Ishikawa (cell line): ENCODE data around the gene ZBTB7C.

ENCODE experiments used
- CEBPB ChIP-seq: IDR thresholded peaks from 2 replicates; pipeline ENCODE4 v1.6.1; 2012
- CREB1 ChIP-seq: IDR thresholded peaks from 2 replicates; pipeline ENCODE4 v1.6.1; 2012; ENCODE audit warnings: low read depth
- EGR1 ChIP-seq: IDR thresholded peaks from 2 replicates; pipeline ENCODE4 v1.6.1; 2012
- EP300 ChIP-seq: IDR thresholded peaks from 2 replicates; pipeline ENCODE4 v1.6.1; 2012; ENCODE audit warnings: borderline replicate concordance
- FOXM1 ChIP-seq: IDR thresholded peaks from 2 replicates; pipeline ENCODE4 v1.6.1; 2012; ENCODE audit warnings: low read depth, borderline replicate concordance
- RAD21 ChIP-seq: IDR thresholded peaks from 2 replicates; pipeline ENCODE4 v1.6.1; 2012; ENCODE audit warnings: low read depth
- TCF12 ChIP-seq: IDR thresholded peaks from 2 replicates; pipeline ENCODE4 v1.6.1; 2012; ENCODE audit warnings: low read depth
- TEAD4 ChIP-seq: IDR thresholded peaks from 2 replicates; pipeline ENCODE4 v1.6.1; 2012
- YY1 ChIP-seq: IDR thresholded peaks from 2 replicates; pipeline ENCODE4 v1.6.1; 2012; ENCODE audit warnings: low read depth
- TF ChIP-seq, protein P1 (sequence below): IDR thresholded peaks from 2 replicates; pipeline ENCODE4 v1.6.1; 2012; ENCODE audit warnings: low read depth, mild to moderate bottlenecking
- TF ChIP-seq, protein P2 (sequence below): IDR thresholded peaks from 2 replicates; pipeline ENCODE4 v1.6.1; 2012

DNA sequence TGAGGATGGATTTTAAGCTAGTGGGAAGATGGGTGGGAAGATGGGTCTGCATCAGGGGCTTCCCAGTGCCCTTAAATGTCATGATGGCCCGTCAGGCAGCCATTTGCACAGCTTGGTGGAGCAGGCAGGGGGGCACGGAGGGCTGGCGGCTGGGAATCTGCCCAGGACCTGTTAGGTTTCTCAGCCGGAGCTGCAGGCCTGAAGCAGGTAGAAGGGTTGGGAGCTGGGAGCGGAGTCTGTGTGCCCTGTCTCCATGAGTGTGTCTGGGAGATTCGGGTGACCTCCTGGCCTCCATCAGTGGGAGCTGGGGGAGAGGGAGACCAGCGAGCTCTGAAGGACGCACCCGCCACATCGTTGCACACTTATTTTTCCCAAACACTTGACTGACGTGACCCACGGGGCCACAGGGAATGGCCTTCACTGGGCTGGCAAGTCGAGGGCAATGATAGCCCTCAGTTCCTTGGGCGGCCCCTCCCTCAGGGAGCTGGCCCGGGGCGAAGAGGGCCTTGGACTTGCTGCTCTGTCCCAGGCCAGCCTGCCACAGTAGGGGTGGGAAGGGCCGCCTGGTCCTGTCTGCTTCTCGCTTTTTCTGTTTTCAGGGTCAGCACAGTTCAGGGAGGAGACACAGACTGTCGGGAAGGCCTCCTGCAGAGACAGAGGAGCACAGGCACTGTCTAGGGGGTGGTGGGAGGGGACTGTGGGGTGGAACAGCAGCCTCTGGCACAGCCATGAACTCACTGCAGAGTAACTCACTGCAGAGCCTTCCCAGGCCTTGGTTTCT is 236.8 kb downstream of the ZBTB7C start:
- TF ChIP-seq RAD21 = no peak
- no peak for TF ChIP-seq FOXM1
- TF ChIP-seq, protein P1, sequence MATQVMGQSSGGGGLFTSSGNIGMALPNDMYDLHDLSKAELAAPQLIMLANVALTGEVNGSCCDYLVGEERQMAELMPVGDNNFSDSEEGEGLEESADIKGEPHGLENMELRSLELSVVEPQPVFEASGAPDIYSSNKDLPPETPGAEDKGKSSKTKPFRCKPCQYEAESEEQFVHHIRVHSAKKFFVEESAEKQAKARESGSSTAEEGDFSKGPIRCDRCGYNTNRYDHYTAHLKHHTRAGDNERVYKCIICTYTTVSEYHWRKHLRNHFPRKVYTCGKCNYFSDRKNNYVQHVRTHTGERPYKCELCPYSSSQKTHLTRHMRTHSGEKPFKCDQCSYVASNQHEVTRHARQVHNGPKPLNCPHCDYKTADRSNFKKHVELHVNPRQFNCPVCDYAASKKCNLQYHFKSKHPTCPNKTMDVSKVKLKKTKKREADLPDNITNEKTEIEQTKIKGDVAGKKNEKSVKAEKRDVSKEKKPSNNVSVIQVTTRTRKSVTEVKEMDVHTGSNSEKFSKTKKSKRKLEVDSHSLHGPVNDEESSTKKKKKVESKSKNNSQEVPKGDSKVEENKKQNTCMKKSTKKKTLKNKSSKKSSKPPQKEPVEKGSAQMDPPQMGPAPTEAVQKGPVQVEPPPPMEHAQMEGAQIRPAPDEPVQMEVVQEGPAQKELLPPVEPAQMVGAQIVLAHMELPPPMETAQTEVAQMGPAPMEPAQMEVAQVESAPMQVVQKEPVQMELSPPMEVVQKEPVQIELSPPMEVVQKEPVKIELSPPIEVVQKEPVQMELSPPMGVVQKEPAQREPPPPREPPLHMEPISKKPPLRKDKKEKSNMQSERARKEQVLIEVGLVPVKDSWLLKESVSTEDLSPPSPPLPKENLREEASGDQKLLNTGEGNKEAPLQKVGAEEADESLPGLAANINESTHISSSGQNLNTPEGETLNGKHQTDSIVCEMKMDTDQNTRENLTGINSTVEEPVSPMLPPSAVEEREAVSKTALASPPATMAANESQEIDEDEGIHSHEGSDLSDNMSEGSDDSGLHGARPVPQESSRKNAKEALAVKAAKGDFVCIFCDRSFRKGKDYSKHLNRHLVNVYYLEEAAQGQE = no peak
- TF ChIP-seq, protein P2, sequence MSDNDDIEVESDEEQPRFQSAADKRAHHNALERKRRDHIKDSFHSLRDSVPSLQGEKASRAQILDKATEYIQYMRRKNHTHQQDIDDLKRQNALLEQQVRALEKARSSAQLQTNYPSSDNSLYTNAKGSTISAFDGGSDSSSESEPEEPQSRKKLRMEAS = no peak
- no peak for TF ChIP-seq EP300
- TF ChIP-seq TEAD4 = no peak
- TF ChIP-seq CREB1 = no peak
- no peak for TF ChIP-seq CEBPB
- no peak for TF ChIP-seq YY1
- TF ChIP-seq TCF12 = no peak
- TF ChIP-seq EGR1 = no peak
